HG03159 (cell line): Measurements from ENCODE around the gene EVA1C.
"Not testable (repeated sequence)": the region's sequence is repeated elsewhere in the genome, so short reads cannot be mapped to it uniquely, and the experiment has no call there.

ENCODE experiments used
- ATAC-seq: cut with Tn5 transposase; IDR thresholded peaks from one replicate; pipeline ENCODE4 v1.9.1; 2021; ENCODE audit warnings: mild to moderate bottlenecking, moderate library complexity; ENCODE audit not compliant: unreplicated experiment

Gene EVA1C

GRCh38 chr21:32424191-32424535, 11.7 kb downstream of the EVA1C start:
- no peak for ATAC-seq

GRCh38 chr21:32424674-32425073, 12.2 kb downstream of the EVA1C start:
- no peak for ATAC-seq

GRCh38 chr21:32425628-32426027, 13.1 kb downstream of the EVA1C start:
- no peak for ATAC-seq

- no peak for ATAC-seq
Observed at GRCh38 chr21:32426066-32426465, 13.6 kb downstream of the EVA1C start.

GRCh38 chr21:32426592-32427051, 14.1 kb downstream of the EVA1C start:
- no peak for ATAC-seq

GRCh38 chr21:32427958-32428623, 15.6 kb downstream of the EVA1C start:
- ATAC-seq = no peak

GRCh38 chr21:32432982-32433660, 20.6 kb downstream of the EVA1C start:
- not testable (repeated sequence) for ATAC-seq

- ATAC-seq = no peak
Observed at GRCh38 chr21:32437729-32438128, 25.2 kb downstream of the EVA1C start.

GRCh38 chr21:32442566-32443318, 30.2 kb downstream of the EVA1C start:
- no peak for ATAC-seq

- no peak for ATAC-seq
Observed at GRCh38 chr21:32445101-32445500, 32.6 kb downstream of the EVA1C start.

- not testable (repeated sequence) for ATAC-seq
Observed at GRCh38 chr21:32446440-32446839, 33.9 kb downstream of the EVA1C start.

GRCh38 chr21:32447224-32447623, 34.7 kb downstream of the EVA1C start:
- no peak for ATAC-seq

- no peak for ATAC-seq
Observed at GRCh38 chr21:32448803-32449594, 36.5 kb downstream of the EVA1C start.

GRCh38 chr21:32450881-32451701, 38.6 kb downstream of the EVA1C start:
- not testable (repeated sequence) for ATAC-seq

- not testable (repeated sequence) for ATAC-seq
Observed at GRCh38 chr21:32452191-32452590, 39.7 kb downstream of the EVA1C start.

- no peak for ATAC-seq
Observed at GRCh38 chr21:32452641-32453040, 40.1 kb downstream of the EVA1C start.

GRCh38 chr21:32455548-32455947, 43.0 kb downstream of the EVA1C start:
- ATAC-seq = no peak

GRCh38 chr21:32456497-32456918, 44.0 kb downstream of the EVA1C start:
- no peak for ATAC-seq

- ATAC-seq = no peak
Observed at GRCh38 chr21:32457360-32457840, 44.9 kb downstream of the EVA1C start.

GRCh38 chr21:32457962-32458361, 45.5 kb downstream of the EVA1C start:
- ATAC-seq = no peak
